ENCODE data around the gene PLCL1. TPM values are rescaled to one million over a fixed set of nuclear protein-coding genes. Genes with fewer than 3 reads are reported as not detected.

The PLCL1 gene
- total RNA-seq, 1 experiment from 2014 or later = 0.07 TPM

Other genes starting within 250 kb of the PLCL1 start
- 0.05 and 0.24 TPM in 2 replicates for gene RFTN2, start 129.0 kb upstream of the PLCL1 start, total RNA-seq (2022)
- 16.9 and 17.7 TPM in 2 replicates for gene MARS2, start 99.2 kb upstream of the PLCL1 start, total RNA-seq (2022)
- gene BOLL, start 19.3 kb upstream of the PLCL1 start, total RNA-seq (2022) = not detected in 2 replicates

Data from Calu3 (cell line).